ENCODE measurements around the gene MYO7A.
A peak's percentile ranks its signal among the peaks of the same experiment; 100 is the strongest.

MYO7A gene

DNA sequence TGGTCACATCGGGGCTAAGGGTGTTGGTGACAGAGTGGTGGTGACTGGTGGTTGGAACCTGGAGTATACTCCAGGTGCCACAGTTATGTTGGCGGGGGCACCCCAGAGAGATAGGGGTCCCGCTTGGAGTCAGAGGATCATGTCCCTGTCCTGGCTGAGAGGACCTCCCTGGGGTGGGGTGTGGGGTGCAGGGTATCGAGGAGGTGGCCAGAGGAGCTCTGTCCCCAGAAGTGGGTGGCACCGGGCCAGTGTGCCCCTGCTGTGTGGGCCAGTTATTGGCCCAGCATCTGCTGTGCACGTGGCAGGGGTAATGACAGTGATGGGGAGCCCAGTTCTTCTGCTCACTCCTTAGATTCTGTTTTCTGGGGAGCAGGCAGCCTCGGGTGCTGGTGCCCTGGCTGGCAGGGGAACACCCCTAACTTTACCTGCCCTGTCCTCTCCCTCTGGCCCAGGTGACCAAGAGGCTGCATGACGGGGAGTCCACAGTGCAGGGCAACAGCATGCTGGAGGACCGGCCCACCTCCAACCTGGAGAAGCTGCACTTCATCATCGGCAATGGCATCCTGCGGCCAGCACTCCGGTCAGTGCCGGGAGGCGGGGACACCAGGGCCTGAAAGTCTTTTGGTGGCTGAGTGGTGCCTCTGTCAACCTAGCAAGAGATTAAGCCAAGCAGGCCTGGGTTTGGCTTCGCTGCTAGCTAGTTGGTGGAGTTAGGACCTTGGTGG, 56.3 kb downstream of the MYO7A start:
- no peak for DNase-seq (ENCODE audit: low read depth in 2 of 2)

DNA sequence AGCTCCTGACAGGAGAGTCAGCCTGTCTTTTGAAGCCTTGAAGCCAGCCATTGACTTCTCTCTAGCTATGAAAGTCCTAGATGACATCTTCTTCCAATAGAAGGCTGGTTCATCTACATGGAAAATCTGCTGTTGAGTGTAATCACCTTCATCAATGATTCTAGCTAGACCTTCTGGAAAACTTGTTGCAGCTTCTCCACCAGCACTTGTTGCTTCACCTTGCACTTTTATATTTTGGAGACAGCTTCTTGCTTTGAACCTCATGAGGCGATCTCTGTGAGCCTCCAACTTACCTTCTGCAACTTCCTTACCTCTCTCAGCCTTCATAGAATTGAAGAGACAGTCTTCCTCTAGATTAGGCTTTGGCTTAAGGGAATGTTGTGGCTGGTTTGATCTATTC, 58.3 kb downstream of the MYO7A start:
- no peak for DNase-seq (ENCODE audit: low read depth in 2 of 2)

DNA sequence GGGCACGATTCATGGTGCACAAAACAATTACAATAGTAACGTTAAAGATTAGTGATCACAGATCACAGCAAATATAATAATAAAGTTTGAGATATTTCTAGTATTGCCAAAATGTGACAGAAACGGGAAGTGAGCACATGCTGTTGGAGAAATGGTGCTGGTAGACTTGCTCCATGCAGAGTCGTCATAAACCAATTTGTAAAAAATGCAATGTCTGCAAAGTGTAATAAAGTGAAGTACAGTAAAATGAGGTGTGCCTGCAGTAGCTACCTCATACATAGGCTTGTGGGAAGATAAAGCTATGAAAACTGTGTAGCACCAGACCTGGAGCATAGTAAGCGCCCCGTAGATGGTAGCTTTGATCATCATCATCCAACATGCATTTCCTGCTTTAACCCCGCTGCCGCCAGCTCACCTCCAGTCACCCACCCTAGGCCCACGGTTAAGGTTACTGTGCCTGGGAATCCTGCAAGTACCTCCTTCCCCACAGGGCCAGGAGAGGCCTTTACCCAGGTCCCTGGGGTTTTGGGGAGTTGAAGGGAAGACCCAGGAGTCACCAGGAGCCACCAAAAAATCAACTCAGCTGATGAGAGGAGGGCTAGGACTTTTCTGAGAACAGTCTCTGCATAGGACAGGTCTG, 59.2 kb downstream of the MYO7A start:
- no peak for DNase-seq (ENCODE audit: low read depth in 2 of 2)

DNA sequence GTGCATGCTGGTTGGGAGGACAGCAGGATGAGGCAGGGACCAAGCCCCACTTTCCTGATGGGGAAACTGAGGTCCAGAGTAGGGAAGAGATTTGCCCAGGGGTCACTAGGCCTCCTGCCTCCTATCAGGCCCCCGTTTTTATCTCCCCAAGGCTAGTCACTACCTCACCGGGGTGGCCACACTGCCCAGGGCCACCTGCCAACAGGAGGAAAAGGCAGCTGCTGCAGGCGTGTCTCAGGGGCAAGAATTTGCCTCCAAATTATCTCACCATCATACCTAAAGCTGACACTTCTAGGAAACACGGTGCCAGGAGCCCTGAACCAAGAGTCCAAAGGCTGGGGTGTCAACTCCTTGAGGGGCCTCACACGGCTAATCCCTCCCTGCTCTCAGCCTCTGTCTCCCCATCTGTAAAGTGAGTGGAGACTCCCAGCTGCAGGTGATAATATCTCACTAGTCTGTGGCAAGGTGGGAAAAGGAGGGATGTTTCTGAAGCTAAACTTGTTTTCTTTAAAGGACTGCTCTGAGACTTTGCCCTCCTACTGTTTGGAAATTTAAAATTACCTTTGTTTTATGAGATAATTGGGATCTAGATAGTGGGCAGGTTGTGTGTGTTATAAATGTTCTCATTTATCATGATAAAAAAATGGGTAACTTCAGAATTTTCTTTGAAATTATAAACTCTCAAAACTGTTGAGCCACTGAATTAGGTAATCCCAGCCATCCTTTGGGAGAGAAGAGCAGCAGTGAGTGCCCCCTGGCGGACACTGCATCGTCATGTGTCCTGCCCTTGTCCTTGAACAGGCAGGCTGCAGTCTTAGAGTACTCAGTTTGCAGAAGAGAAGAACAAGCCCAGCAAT, 60.0 kb downstream of the MYO7A start:
- peak; percentile 29 to 35 for DNase-seq (ENCODE audit: low read depth in 2 of 2)

DNA sequence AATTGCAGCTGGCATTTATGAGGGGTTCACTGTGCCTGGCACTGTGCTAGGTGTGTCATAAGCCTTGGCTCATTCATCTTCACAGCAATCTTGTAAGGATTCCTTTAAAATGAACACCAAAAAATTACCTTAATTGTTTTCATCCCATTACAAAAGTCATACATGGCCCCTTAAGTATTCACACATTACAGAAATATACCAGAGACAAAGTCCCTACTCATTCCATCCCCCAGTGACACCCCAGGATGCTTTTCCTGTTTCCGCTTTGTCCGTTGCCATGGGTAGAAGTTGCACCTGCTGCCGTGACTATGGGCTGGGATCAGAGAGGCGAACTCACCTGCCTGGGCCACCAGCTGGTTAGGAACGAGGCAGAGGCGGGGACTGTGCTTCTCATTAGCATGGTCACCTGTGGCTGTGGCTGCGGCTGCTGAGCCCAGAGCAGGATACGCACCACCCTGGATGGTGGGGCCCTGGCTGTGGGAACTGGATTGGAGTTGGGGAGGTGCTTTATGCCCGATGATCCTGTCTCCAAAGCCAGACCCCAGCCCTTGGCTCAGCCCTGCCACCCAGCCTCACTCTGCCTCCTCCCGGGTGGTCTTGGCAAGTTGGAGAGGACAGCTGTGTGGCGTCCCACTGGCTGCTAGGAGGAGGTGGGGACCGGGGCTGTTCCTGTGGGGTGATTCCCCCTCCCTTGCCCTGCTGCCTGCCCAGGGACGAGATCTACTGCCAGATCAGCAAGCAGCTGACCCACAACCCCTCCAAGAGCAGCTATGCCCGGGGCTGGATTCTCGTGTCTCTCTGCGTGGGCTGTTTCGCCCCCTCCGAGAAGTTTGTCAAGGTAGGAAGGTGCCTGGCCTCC, 60.8 kb downstream of the MYO7A start:
- DNase-seq (ENCODE audit: low read depth in 2 of 2) = no peak

DNA sequence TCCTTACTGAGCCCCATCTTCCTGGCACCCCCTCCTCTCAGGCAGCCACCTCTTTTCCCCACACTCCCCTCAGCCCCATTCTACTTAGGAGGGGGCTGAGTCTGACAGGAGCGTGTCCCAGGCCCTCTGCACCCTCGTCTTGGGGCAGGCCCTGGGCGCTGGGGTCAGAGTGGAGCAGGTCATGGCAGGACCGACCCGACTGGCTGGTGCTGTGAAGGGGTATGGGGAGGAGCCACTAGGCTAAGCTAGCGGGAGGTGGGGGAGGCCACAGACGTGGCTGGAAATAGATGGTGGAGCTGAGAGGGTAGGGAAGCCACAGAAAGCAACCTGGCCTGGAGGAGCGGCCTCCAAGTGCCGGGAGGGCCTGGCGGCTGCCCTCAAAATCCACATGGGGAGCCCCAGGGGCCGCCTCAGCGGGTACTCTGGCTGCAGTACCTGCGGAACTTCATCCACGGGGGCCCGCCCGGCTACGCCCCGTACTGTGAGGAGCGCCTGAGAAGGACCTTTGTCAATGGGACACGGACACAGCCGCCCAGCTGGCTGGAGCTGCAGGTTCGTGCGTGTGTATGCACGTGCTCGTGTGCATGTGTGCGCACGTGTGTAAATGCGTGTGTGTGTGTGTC, 61.7 kb downstream of the MYO7A start:
- DNase-seq (ENCODE audit: low read depth in 2 of 2) = no peak

DNA sequence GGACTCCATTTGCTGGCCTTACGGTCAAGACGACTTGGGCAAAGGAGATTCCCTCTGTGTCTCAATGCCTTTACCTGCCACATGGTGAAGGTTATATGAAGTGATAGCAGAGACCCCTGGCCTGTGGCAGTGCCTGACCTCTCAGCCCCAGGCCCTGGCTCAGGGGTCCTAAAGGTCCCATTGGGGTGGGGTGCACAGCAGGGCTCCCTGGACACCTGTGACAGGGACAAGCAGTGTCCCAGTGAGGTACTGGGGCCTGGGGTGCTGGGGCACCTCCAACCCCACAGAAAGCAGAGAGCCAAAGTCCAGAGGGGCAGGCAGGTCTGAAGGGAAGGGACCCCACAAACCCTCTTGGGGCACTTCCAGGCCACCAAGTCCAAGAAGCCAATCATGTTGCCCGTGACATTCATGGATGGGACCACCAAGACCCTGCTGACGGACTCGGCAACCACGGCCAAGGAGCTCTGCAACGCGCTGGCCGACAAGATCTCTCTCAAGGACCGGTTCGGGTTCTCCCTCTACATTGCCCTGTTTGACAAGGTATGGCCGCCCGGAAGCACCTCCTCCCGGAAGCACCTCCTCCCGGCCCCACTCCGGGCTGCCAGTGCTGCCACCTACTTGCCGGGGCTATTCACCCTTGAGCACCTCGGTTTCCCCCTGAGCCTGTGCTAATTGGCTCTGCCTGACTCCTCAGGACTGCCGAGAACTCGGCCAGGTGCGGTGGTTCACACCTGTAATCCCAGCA, 62.5 kb downstream of the MYO7A start:
- no peak for DNase-seq (ENCODE audit: low read depth in 2 of 2)

DNA sequence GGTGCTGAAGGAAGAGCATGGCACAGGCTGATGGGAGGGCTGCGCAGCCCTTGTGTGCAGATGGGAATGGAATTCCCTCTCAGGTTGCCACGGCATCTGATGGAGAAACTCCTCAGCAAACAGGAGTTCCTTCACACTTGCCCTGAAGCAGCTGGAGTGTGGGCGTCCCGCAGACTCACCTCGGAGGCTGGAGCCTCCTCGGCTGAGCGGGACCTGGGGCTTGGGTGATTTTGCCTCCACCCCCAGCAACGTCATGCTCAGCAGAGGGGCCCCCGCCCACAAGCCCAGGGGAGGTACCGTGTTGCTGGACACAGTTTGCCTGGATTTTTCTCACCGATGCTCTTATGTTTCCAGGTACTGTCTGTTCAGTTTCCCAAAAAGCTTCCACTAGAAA, 63.4 kb downstream of the MYO7A start:
- no peak for DNase-seq (ENCODE audit: low read depth in 2 of 2)

DNA sequence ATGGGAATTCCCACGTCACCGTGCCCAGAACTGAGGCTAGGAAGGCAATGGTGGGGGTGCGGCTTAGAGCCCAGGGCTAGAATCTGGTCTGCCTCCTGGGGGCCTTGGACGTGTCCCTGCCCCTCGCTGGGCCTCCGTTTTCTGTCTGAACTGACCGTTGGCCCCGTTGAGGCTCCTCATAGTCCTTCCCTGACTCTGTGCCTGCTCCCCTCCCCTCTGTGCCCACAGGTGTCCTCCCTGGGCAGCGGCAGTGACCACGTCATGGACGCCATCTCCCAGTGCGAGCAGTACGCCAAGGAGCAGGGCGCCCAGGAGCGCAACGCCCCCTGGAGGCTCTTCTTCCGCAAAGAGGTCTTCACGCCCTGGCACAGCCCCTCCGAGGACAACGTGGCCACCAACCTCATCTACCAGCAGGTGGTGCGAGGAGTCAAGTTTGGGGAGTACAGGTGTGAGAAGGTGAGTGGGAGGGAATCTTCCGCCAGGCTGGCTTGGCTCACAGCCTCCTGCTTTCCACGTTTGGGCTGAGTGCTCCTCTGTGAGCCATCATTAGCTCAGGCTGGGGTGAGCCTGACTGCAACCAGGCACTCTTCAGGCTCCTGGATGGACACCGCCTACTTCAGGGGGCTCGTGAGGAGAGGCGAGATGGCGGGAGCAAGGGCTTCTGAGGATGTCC, 63.9 kb downstream of the MYO7A start:
- DNase-seq (ENCODE audit: low read depth in 2 of 2) = peak in 1 of 2 donors; percentile 3

DNA sequence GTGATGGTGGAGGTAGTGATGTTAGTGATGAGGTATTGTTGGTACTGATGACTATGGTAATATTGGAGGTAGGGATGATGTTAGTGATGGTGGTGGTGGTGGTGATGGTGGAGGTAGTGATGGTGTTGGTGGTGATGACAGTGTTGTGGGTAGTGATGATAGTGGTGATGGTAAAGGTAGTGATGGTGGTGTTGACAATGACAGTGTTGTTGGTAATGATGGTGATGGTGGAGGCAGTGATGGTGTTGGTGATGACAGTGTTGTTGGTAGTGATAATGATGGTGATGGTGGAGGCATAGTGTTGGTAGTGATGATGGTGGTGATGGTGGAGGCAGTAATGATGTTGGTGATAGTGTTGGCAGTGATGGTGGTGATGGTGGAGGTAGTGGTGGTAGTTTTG, 65.1 kb downstream of the MYO7A start:
- DNase-seq (ENCODE audit: low read depth in 2 of 2) = no peak

DNA sequence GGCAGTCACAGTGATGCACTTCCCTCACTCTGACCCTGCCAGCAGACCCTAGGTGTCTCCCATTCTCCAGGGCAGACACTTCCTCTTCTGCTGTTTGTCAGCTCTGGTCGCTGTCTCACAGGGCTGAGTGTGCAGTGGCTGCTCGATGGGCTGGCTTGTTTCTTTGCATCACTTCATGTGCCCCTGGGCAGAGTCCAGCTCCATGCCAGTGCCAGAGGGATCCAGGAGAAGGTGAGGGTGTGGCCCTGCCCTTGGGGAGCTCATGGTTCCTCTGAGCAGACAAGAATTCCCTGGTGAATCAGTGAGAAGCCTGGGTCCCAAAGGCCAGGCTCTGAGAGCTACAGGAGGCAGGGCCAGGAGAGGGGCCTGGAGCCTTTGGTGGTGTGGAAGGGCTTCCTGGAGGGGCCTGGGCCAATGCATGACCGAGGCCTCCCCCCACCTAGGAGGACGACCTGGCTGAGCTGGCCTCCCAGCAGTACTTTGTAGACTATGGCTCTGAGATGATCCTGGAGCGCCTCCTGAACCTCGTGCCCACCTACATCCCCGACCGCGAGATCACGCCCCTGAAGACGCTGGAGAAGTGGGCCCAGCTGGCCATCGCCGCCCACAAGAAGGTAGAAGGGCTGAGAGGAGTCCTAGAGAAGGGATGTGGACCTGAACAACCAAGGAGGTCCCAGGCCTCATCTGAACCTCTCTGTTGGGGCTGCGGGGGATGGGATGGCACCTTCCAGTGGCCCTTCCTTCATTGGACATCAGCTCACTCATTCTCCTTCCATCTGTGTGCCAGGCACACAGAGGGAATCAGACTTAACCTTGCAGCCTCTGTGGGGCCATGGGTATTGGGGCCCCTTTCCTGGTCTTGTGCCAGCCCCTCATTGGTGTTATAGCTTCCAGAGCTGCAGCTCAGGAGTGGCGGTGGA, 66.1 kb downstream of the MYO7A start:
- DNase-seq (ENCODE audit: low read depth in 2 of 2) = no peak

DNA sequence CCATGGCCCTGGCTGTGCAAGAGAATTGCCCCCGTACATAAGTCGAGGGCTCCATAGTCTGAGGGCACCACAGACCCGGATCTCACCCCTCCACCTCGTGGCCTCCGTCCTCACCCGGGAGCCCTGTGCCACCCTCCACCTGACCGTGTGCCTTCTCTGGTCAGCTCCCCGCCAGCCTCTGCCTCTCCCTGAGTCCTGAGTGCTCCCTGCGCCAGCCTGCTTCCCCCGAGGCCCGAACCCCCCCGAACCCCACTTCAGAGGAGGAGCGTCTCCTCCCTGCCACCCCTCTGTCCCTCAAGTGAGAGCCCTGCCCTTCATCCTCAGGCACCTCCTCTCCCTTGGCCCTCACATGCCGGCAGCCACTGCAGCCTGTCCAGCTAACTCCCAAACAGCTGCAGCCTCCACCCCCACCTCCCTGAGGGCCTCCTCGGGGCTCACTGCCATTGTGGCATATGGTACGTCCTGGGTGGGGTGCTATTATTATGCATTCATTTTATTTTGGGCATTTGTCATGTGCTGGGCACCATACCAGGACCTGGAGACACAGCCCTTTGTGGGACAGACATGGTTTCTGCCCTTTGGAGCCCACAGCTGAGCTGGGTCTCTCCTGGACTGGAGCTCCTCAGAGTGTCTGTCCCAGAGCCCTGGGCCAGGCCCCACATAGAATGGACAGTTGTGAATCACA, 67.2 kb downstream of the MYO7A start:
- no peak for DNase-seq (ENCODE audit: low read depth in 2 of 2)

DNA sequence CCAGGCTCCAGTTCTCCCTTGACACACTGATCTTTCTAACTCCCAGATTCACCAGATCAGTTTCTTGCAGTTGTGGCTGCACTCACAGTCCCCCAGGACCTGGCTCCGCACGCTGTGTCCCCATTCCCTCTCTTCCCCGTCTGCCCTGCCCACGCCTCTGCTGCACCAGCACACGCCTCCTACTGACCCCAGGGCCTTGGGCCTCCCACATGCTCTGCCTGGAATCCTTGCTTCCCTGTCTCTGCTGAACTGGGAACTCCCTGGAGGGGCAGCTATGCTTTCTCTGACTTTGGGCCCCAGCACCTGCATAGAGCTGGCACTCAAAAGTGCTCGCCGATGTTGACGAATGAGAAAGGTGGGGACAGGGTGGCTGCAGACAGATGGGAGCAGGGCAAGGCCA, 68.9 kb downstream of the MYO7A start:
- no peak for DNase-seq (ENCODE audit: low read depth in 2 of 2)

DNA sequence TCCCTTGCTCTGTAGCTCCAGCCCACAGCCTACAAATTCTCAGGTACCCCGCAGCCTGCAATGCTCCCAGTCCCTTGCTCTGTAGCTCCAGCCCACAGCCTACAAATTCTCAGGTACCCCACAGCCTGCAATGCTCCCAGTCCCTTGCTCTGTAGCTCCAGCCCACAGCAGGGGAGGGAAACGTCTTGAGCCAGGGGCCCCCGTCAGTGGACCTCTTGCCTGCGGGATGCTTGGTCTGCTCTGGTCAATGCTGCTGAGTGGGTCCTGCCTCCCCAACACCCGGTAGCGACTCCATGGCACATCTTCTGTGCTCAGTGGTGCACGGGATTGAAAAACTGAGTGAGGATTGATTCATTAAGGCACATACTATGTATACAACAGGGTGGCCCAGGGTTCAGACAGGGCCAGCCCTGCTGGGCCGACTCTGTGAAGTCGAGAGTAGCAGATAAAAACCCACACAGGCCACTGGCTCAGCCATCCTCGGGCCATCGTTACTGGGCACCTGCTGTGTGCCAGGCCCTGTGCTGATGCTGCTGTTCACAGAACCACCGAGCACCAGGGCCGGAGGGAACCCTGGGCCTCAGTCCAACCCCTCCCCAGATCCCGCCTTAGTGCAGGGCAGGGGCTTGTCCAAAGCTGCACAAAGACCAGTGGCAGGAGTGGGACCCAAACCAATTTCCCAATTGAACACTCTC, 69.7 kb downstream of the MYO7A start:
- DNase-seq (ENCODE audit: low read depth in 2 of 2) = no peak

DNA sequence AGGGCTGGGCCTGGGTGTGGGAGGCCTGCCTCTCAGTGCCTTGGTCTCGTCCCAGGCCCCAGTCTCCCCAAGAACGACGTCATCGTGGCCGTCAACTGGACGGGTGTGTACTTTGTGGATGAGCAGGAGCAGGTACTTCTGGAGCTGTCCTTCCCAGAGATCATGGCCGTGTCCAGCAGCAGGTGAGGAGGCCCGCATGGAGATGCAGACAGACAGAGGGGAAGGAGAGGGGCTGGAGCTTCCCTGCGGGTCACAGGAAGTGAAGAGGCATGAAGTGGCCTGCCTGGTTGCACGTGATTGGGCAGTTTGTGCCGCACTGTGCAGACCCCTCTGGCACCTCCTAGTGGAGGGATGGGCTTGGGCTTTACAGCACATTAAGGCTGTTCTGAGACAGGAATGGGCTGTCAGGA, 70.4 kb downstream of the MYO7A start:
- DNase-seq (ENCODE audit: low read depth in 2 of 2) = no peak

DNA sequence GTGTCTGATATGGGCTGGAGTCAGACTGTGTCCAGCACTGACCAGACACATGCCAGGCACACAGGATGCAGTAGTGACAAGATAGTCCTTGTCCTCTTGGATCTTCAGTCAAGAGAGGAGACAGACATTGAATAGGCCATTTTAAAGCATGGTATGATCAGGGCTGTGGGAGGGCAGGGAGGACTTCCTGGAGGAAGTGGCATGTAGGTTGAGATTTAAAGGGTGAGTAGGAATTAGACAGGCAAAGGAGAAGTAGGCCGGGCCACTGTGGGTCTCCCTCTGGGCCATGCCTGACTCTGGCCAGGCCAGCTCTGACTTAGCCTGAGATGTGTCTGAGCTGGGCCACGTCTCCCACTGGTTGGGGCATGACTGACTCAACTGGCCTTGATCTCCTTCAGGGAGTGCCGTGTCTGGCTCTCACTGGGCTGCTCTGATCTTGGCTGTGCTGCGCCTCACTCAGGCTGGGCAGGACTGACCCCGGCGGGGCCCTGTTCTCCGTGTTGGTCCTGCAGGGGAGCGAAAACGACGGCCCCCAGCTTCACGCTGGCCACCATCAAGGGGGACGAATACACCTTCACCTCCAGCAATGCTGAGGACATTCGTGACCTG, 71.2 kb downstream of the MYO7A start:
- no peak for DNase-seq (ENCODE audit: low read depth in 2 of 2)
